Naive thymus-derived CD8-positive, alpha-beta T cell (primary cell): ENCODE measurements around the gene GRAP2. TPM values are rescaled to one million over a fixed set of nuclear protein-coding genes. Genes with fewer than 3 reads are reported as not detected.
"Not testable (repeated sequence)": the region's sequence is repeated elsewhere in the genome, so short reads cannot be mapped to it uniquely, and the experiment has no call there.

Experiments used
- ATAC-seq, 2 donors: fragments of 150-1000 bp; cut with Tn5 transposase in 1 of 2; sonication (Bioruptor Pico), chemical (Tn5 transposase) in 1 of 2; 1 replicate in 1 of 2; 2 replicates in 1 of 2; pipeline ENCODE4 v1.10.0; 2021; ENCODE audit warnings: mild to moderate bottlenecking in 2 of 2, moderate library complexity in 2 of 2
- POLR2A ChIA-PET: fragments of 350-600 bp; sonication (Branson Sonifier 250); formaldehyde crosslinking; loops from one replicate; lab custom pipeline; 2021; ENCODE audit warnings: antibody characterized with exemption; lab: Charles Lee
- DNase-seq, 10 donors: peaks; one replicate each; pipeline versions ENCODE4 v3.0.0 to v3.0.0-alpha.2; 2020 to 2022
- H3K27ac Mint-ChIP-seq, 10 donors: one replicate each; pipeline ENCODE4 v1.8.0; 2020 to 2022; ENCODE audit warnings: mild to moderate bottlenecking in 10 of 10, mixed read lengths in 10 of 10, moderate library complexity in 4 of 10, inconsistent platforms in 1 of 10
- H3K27me3 Mint-ChIP-seq, 5 donors: one replicate each; pipeline ENCODE4 v1.8.0; 2021 to 2022; ENCODE audit warnings: mixed read lengths in 5 of 5
- H3K36me3 Mint-ChIP-seq, 3 donors: one replicate each; pipeline ENCODE4 v1.8.0; 2020 to 2022; ENCODE audit warnings: mixed read lengths in 3 of 3, mild to moderate bottlenecking in 2 of 3, inconsistent platforms in 1 of 3
- H3K4me1 Mint-ChIP-seq, 4 donors: one replicate each; pipeline ENCODE4 v1.8.0; 2021 to 2022; ENCODE audit warnings: mixed read lengths in 4 of 4
- H3K4me3 Mint-ChIP-seq, 10 donors: one replicate each; pipeline ENCODE4 v1.8.0; 2020 to 2022; ENCODE audit warnings: mild to moderate bottlenecking in 10 of 10, mixed read lengths in 10 of 10, moderate library complexity in 6 of 10, inconsistent platforms in 1 of 10
- H3K9me3 Mint-ChIP-seq, 9 donors: one replicate each; pipeline ENCODE4 v1.8.0; 2020 to 2022; ENCODE audit warnings: mixed read lengths in 9 of 9, mild to moderate bottlenecking in 3 of 9, inconsistent platforms in 1 of 9, moderate library complexity in 1 of 9
- polyA plus RNA-seq, 3 donors: library from polyadenylated mRNA; unstranded; fragments of 300-500 nt; fragmentation: Illumina TruSeq; gene quantifications; one replicate each; pipeline ENCODE4 v1.2.3, GENCODE V29; 2021
- total RNA-seq, 8 experiments: library from RNA in 2 of 8; stranded (reverse) in 2 of 8; gene quantifications; one replicate each; pipeline ENCODE4 v1.2.3 and lab custom pipeline; 2021 to 2026

GRAP2 gene
- total and polyA plus RNA-seq, 5 experiments from 2014 or later = 88.3 to 202 (median 176) TPM

GRCh38 chr22:39877079-39877845 lies 23.6 kb upstream of the GRAP2 start:
- POLR2A ChIA-PET = no interaction called here

GRCh38 chr22:39880722-39881121 lies 20.2 kb upstream of the GRAP2 start:
- no peak overlapping the region for H3K4me3 Mint-ChIP-seq
- POLR2A ChIA-PET = interaction anchor here (0.5 kb wide), 1 partner anchor 785 kb away, joined by 3 read pairs; no protein-coding TSS in a partner anchor
- H3K27ac Mint-ChIP-seq = no peak overlapping the region
- H3K9me3 Mint-ChIP-seq = no peaks in the 10 kb centered on the region
- no peaks in the 10 kb centered on the region for H3K36me3 Mint-ChIP-seq
- no peaks in the 10 kb centered on the region for H3K4me1 Mint-ChIP-seq
- ATAC-seq = no peak
- H3K27me3 Mint-ChIP-seq = no peaks in the 10 kb centered on the region
- DNase-seq = no peak

More at GRCh38 chr22:39877079-39877845, 23.6 kb upstream of the GRAP2 start:
- no peak for DNase-seq
- H3K4me3 Mint-ChIP-seq = no peak overlapping the region
- H3K27ac Mint-ChIP-seq = no peak overlapping the region
- no peak for ATAC-seq
- H3K9me3 Mint-ChIP-seq = no peaks in the 10 kb centered on the region
- no peaks in the 10 kb centered on the region for H3K36me3 Mint-ChIP-seq
- H3K4me1 Mint-ChIP-seq = no peaks in the 10 kb centered on the region
- H3K27me3 Mint-ChIP-seq = no peaks in the 10 kb centered on the region

- H3K4me3 Mint-ChIP-seq = no peak overlapping the region
- H3K9me3 Mint-ChIP-seq = no peaks in the 10 kb centered on the region
- H3K4me1 Mint-ChIP-seq = no peaks in the 10 kb centered on the region
- no peak for DNase-seq
- POLR2A ChIA-PET = no interaction called here
- H3K27ac Mint-ChIP-seq = no peak overlapping the region
- no peak for ATAC-seq
- H3K36me3 Mint-ChIP-seq = no peaks in the 10 kb centered on the region
- no peaks in the 10 kb centered on the region for H3K27me3 Mint-ChIP-seq
These were observed 17.8 kb upstream of the GRAP2 start for GRCh38 chr22:39883057-39883456.

- H3K9me3 Mint-ChIP-seq, H3K4me3 Mint-ChIP-seq, H3K36me3 Mint-ChIP-seq, H3K27ac Mint-ChIP-seq, POLR2A ChIA-PET, DNase-seq, H3K27me3 Mint-ChIP-seq, ATAC-seq: not testable (repeated sequence)
- peaks cover 5 to 12% (median 9%) of the 10 kb centered on the region in 4 donors for H3K4me1 Mint-ChIP-seq
These were observed 11.0 kb upstream of the GRAP2 start for GRCh38 chr22:39889924-39890323.

- Mint-ChIP-seq H3K36me3 (no peaks in the 10 kb centered on the region), H3K27me3 (no peaks in the 10 kb centered on the region), H3K27ac (peak within 1 kb of the TSS in 2 of 10 donors; percentile 35 to 74), H3K4me1 (peaks cover 5 to 12% (median 10%) of the 10 kb centered on the region in 4 donors), H3K4me3 (no peak within 1 kb of the TSS), H3K9me3 (no peaks in the 10 kb centered on the region)
- ATAC-seq = no peak
- POLR2A ChIA-PET = interaction anchor here (0.5 to 1.1 kb wide), 5 partner anchors 33 to 360 kb away, joined by 3 read pairs; no protein-coding TSS in a partner anchor
- no peak for DNase-seq
These were observed 7.4 kb upstream of the GRAP2 start, which contains the start of gene ENTHD1 for GRCh38 chr22:39893526-39893925. Gene ENTHD1 (minus strand): TSS chr22:39893760. CDS start chr22:39887748, 6,012 bp downstream.

GRCh38 chr22:39894554-39895092 lies 6.3 kb upstream of the GRAP2 start:
- Mint-ChIP-seq H3K4me3 (no peak overlapping the region), H3K36me3 (no peaks in the 10 kb centered on the region), H3K27me3 (no peaks in the 10 kb centered on the region), H3K4me1 (peaks cover 11 to 22% (median 18%) of the 10 kb centered on the region in 4 donors), H3K27ac (no peak overlapping the region), H3K9me3 (no peaks in the 10 kb centered on the region)
- DNase-seq = no peak
- POLR2A ChIA-PET = interaction anchor here (0.7 to 3.5 kb wide), 5 partner anchors 18 to 129 kb away, joined by 3 to 29 read pairs (median 3); no protein-coding TSS in a partner anchor
- ATAC-seq = no peak

- POLR2A ChIA-PET = interaction anchor here (0.7 to 7.1 kb wide), 10 partner anchors 11 to 451 kb away, joined by 3 to 58 read pairs (median 10); partner anchors contain the start of gene ADSL
- no peaks in the 10 kb centered on the region for H3K27me3 Mint-ChIP-seq
- no peak for DNase-seq
These were observed 5.2 kb upstream of the GRAP2 start for GRCh38 chr22:39895682-39896081.

GRCh38 chr22:39896313-39896996 lies 4.4 kb upstream of the GRAP2 start:
- POLR2A ChIA-PET = interaction anchor here (0.8 to 7.1 kb wide), 16 partner anchors 10 to 450 kb away, joined by 3 to 58 read pairs (median 6); partner anchors contain the start of genes ADSL and FAM83F
- ATAC-seq (peak; percentile 31 to 34), DNase-seq (peak in 3 of 10 donors; percentile 53 to 63 (median 57))
- Mint-ChIP-seq H3K27ac (no peak overlapping the region), H3K4me1 (peaks cover 13 to 36% (median 27%) of the 10 kb centered on the region in 4 donors), H3K4me3 (no peak overlapping the region), H3K9me3 (no peaks in the 10 kb centered on the region), H3K27me3 (no peaks in the 10 kb centered on the region), H3K36me3 (peaks cover 0 to 1% (median 0%) of the 10 kb centered on the region in 3 donors)

More at GRCh38 chr22:39895682-39896081, 5.2 kb upstream of the GRAP2 start:
- H3K4me1 Mint-ChIP-seq = peaks cover 13 to 32% (median 26%) of the 10 kb centered on the region in 4 donors
- no peak overlapping the region for H3K4me3 Mint-ChIP-seq
- H3K36me3 Mint-ChIP-seq = no peaks in the 10 kb centered on the region
- ATAC-seq = no peak
- no peaks in the 10 kb centered on the region for H3K9me3 Mint-ChIP-seq
- H3K27ac Mint-ChIP-seq = no peak overlapping the region

- Mint-ChIP-seq H3K4me1 (peaks cover 8 to 30% (median 18%) of the 10 kb centered on the region in 4 donors), H3K4me3 (no peak overlapping the region), H3K27ac (no peak overlapping the region), H3K27me3 (no peaks in the 10 kb centered on the region), H3K9me3 (no peaks in the 10 kb centered on the region), H3K36me3 (peaks cover 6 to 13% (median 10%) of the 10 kb centered on the region in 3 donors)
- POLR2A ChIA-PET = interaction anchor here (0.6 to 7.1 kb wide), 13 partner anchors 9 to 236 kb away, joined by 3 to 58 read pairs (median 7); no protein-coding TSS in a partner anchor
- ATAC-seq = no peak
- no peak for DNase-seq
These were observed 3.0 kb upstream of the GRAP2 start for GRCh38 chr22:39897841-39898240.

- no peak for DNase-seq
- Mint-ChIP-seq H3K9me3 (no peaks in the 10 kb centered on the region), H3K27me3 (no peaks in the 10 kb centered on the region), H3K4me3 (peak overlapping the region in 8 of 10 donors; percentile 35 to 97 (median 60)), H3K27ac (peak overlapping the region in 6 of 10 donors; percentile 89 to 100 (median 96)), H3K36me3 (peaks cover 15 to 18% (median 16%) of the 10 kb centered on the region in 3 donors), H3K4me1 (peaks cover 8 to 30% (median 18%) of the 10 kb centered on the region in 4 donors)
- POLR2A ChIA-PET = interaction anchor here (0.5 to 7.1 kb wide), 19 partner anchors 11 to 425 kb away, joined by 3 to 58 read pairs (median 6); no protein-coding TSS in a partner anchor
- no peak for ATAC-seq
These were observed 1.9 kb upstream of the GRAP2 start for GRCh38 chr22:39898997-39899396.

GRCh38 chr22:39901565-39902146 lies 772 bp downstream of the GRAP2 start:
- Mint-ChIP-seq H3K27ac (peak overlapping the region in 7 of 10 donors; percentile 93 to 100 (median 97)), H3K4me1 (peaks cover 17 to 42% (median 29%) of the 10 kb centered on the region in 4 donors), H3K27me3 (no peaks in the 10 kb centered on the region), H3K9me3 (no peaks in the 10 kb centered on the region), H3K4me3 (peak overlapping the region; percentile 79 to 99 (median 94)), H3K36me3 (peaks cover 28 to 37% (median 36%) of the 10 kb centered on the region in 3 donors)
- DNase-seq = no peak
- ATAC-seq = no peak
- POLR2A ChIA-PET = interaction anchor here (0.5 to 7.1 kb wide), 11 partner anchors 13 to 294 kb away, joined by 3 to 58 read pairs (median 5); no protein-coding TSS in a partner anchor
